Kidney epithelial cell (primary cell): ENCODE data around the gene ILF3. TPM values are rescaled to one million over a fixed set of nuclear protein-coding genes. Genes with fewer than 3 reads are reported as not detected.

Source experiments
- DNase-seq: peaks from one replicate; pipeline ENCODE4 v3.0.0-alpha.2; 2010; ENCODE audit warnings: low read depth
- H3K27me3 ChIP-seq: 2 replicates; pipeline ENCODE4 v1.6.0; 2011; ENCODE audit warnings: low read length; ENCODE audit not compliant: control insufficient read depth, insufficient read depth
- H3K36me3 ChIP-seq: 2 replicates; pipeline ENCODE4 v1.5.1; 2011; ENCODE audit warnings: low read length; ENCODE audit not compliant: control insufficient read depth, insufficient read depth
- H3K4me3 ChIP-seq: 2 replicates; pipeline ENCODE4 v1.5.1; 2011; ENCODE audit warnings: low read depth, mild to moderate bottlenecking, control low read depth, low read length
- CTCF ChIP-seq: IDR thresholded peaks from 2 replicates; pipeline ENCODE4 v1.5.1; 2011; ENCODE audit warnings: mild to moderate bottlenecking, moderate library complexity, low read length, control low read depth, inconsistent platforms; ENCODE audit not compliant: insufficient read depth, poor library complexity, severe bottlenecking
- total RNA-seq: library from RNA; depleted of rRNA; stranded (reverse); fragments of >200 nt; gene quantifications from 2 replicates; pipeline ENCODE4 v1.2.3, GENCODE V29; 2015

The ILF3 gene
- total RNA-seq, 1 donor from 2014 or later: 160 TPM

- Histone ChIP-seq H3K4me3 (no peak overlapping the region), H3K36me3 (no peaks in the 10 kb centered on the region), H3K27me3 (no peaks in the 10 kb centered on the region)
- no peak for DNase-seq
- no peak for TF ChIP-seq CTCF
Observed at GRCh38 chr19:10737722-10738121, 83.6 kb downstream of the ILF3 start.

GRCh38 chr19:10740798-10741197 lies 86.7 kb downstream of the ILF3 start:
- H3K27me3 ChIP-seq: no peaks in the 10 kb centered on the region
- TF ChIP-seq CTCF: no peak
- H3K4me3 ChIP-seq: no peak overlapping the region
- DNase-seq: no peak
- H3K36me3 ChIP-seq: no peaks in the 10 kb centered on the region

Other genes starting within 250 kb of the ILF3 start
- gene PDE4A, start 233.8 kb upstream of the ILF3 start, total RNA-seq: 1.7 and 1.8 TPM in 2 replicates
- gene KEAP1, start 151.0 kb upstream of the ILF3 start, total RNA-seq: 49.2 and 64.1 TPM in 2 replicates
- gene S1PR5, start 136.9 kb upstream of the ILF3 start, total RNA-seq: 0.08 and 0.62 TPM in 2 replicates
- 38.5 and 47.1 TPM in 2 replicates for gene ATG4D, start 110.4 kb upstream of the ILF3 start, total RNA-seq
- gene KRI1, start 88.3 kb upstream of the ILF3 start, total RNA-seq: 18.4 and 19.8 TPM in 2 replicates
- 3.6 and 6.2 TPM in 2 replicates for gene CDKN2D, start 85.4 kb upstream of the ILF3 start, total RNA-seq
- gene AP1M2, start 67.0 kb upstream of the ILF3 start, total RNA-seq: 73.7 and 86.8 TPM in 2 replicates
- gene SLC44A2, start 28.8 kb upstream of the ILF3 start, total RNA-seq: 88.5 and 97.1 TPM in 2 replicates
- gene QTRT1, start 47.1 kb downstream of the ILF3 start, total RNA-seq: 23.0 and 24.1 TPM in 2 replicates
- 102 and 123 TPM in 2 replicates for gene DNM2, start 63.7 kb downstream of the ILF3 start, total RNA-seq
- gene TMED1, start 181.9 kb downstream of the ILF3 start, total RNA-seq: 35.0 and 37.4 TPM in 2 replicates
- 0.33 and 0.55 TPM in 2 replicates for gene C19orf38, start 194.1 kb downstream of the ILF3 start, total RNA-seq
- gene CARM1, start 217.2 kb downstream of the ILF3 start, total RNA-seq: 36.2 and 46.7 TPM in 2 replicates